GM18870 (cell line): ENCODE data around the gene RALBP1.

Experiments
- ATAC-seq: cut with Tn5 transposase; IDR thresholded peaks from one replicate; pipeline ENCODE4 v1.9.1; 2021; ENCODE audit warnings: moderate library complexity; ENCODE audit not compliant: unreplicated experiment

Gene RALBP1

GRCh38 chr18:9546468-9546867 is 71.2 kb downstream of the RALBP1 start:
- ATAC-seq = no peak

- ATAC-seq = no peak
Measured at GRCh38 chr18:9547782-9548181, 72.5 kb downstream of the RALBP1 start.

- no peak for ATAC-seq
Measured at GRCh38 chr18:9549405-9549804, 74.1 kb downstream of the RALBP1 start.

- ATAC-seq = no peak
Measured at GRCh38 chr18:9550429-9550828, 75.1 kb downstream of the RALBP1 start.

GRCh38 chr18:9552191-9552590 is 76.9 kb downstream of the RALBP1 start:
- no peak for ATAC-seq

- no peak for ATAC-seq
Measured at GRCh38 chr18:9552616-9553015, 77.3 kb downstream of the RALBP1 start.

GRCh38 chr18:9557250-9557943 is 82.1 kb downstream of the RALBP1 start:
- no peak for ATAC-seq

GRCh38 chr18:9558387-9559064 is 83.2 kb downstream of the RALBP1 start:
- no peak for ATAC-seq

GRCh38 chr18:9559253-9559652 is 83.9 kb downstream of the RALBP1 start:
- ATAC-seq = no peak

- ATAC-seq = no peak
Measured at GRCh38 chr18:9561759-9562158, 86.4 kb downstream of the RALBP1 start.

GRCh38 chr18:9562584-9562983 is 87.3 kb downstream of the RALBP1 start:
- no peak for ATAC-seq

GRCh38 chr18:9563331-9563730 is 88.0 kb downstream of the RALBP1 start:
- ATAC-seq = no peak

GRCh38 chr18:9565407-9565806 is 90.1 kb downstream of the RALBP1 start:
- no peak for ATAC-seq

GRCh38 chr18:9568186-9568585 is 92.9 kb downstream of the RALBP1 start:
- ATAC-seq = no peak

- ATAC-seq = no peak
Measured at GRCh38 chr18:9569178-9569577, 93.9 kb downstream of the RALBP1 start.

- ATAC-seq = no peak
Measured at GRCh38 chr18:9570255-9570654, 94.9 kb downstream of the RALBP1 start.

GRCh38 chr18:9571546-9571945 is 96.2 kb downstream of the RALBP1 start:
- ATAC-seq = no peak

GRCh38 chr18:9574473-9575115 is 99.3 kb downstream of the RALBP1 start:
- no peak for ATAC-seq

- ATAC-seq = peak; percentile 60
Measured at GRCh38 chr18:9575558-9575957, 100.2 kb downstream of the RALBP1 start.

- ATAC-seq = no peak
Measured at GRCh38 chr18:9577361-9577760, 102.0 kb downstream of the RALBP1 start.

- no peak for ATAC-seq
Measured at GRCh38 chr18:9578306-9578705, 103.0 kb downstream of the RALBP1 start.

- ATAC-seq = no peak
Measured at GRCh38 chr18:9581667-9582066, 106.4 kb downstream of the RALBP1 start.
